Measurements from ENCODE around the gene ODC1. TPM values are rescaled to one million over a fixed set of nuclear protein-coding genes. Genes with fewer than 3 reads are reported as not detected.

The ODC1 gene
- total and polyA plus RNA-seq, 2 experiments from 2014 or later = 23.3 to 70.3 TPM

DNA sequence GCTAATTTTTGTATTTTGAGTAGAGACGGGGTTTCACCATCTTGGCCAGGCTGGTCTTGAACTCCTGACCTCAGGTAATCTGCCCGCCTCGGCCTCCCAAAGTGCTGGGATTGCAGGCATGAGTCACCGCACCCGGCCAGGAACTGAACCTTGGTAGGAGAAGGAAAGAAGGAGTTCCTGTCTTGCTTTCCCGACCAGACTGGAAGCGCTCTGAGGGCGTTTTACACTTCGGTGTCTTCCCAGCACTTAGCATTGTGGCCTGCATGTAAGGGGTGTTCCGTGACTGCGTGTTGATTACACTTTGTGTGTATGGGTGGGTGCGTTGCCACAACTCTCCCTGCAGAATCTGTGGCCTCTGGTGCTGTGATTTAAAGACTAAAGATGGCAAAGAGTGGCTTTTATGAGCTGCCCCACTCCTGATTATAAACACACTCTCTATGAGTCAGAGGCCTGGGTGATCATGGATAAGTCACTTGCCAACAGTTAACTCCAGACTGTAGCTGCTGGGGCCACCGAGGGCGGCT, 46.0 kb downstream of the ODC1 start:
- H3K4me1 ChIP-seq (ENCODE audit: insufficient read depth) = no peaks in the 10 kb centered on the region
- no peaks in the 10 kb centered on the region for H4K20me1 ChIP-seq (replicated peaks; ENCODE audit: insufficient read depth)
- H3K27ac ChIP-seq (ENCODE audit: low read depth) = no peak overlapping the region
- H3K79me2 ChIP-seq (replicated peaks; ENCODE audit: insufficient read depth) = no peaks in the 10 kb centered on the region
- no peaks in the 10 kb centered on the region for H3K9me2 ChIP-seq (ENCODE audit: insufficient read depth)
- no peak overlapping the region for H3K4me3 Mint-ChIP-seq
- peaks cover 14% of the 10 kb centered on the region for H3K36me3 Mint-ChIP-seq (ENCODE audit: low read depth)
- H3F3A ChIP-seq (replicated peaks; ENCODE audit: low read depth) = no peaks in the 10 kb centered on the region
- no peaks in the 10 kb centered on the region for H3K36me3 ChIP-seq (ENCODE audit: insufficient read depth)
- ATAC-seq (no peak), DNase-seq (ENCODE audit: low spot score) (no peak)
- H3K4me2 ChIP-seq = no peak overlapping the region
- peaks cover 9% of the 10 kb centered on the region; the same call in 2 of the 3 replicates for H3K9me3 Mint-ChIP-seq
- peaks cover 8% of the 10 kb centered on the region for H3K27me3 Mint-ChIP-seq (ENCODE audit: insufficient read depth, low read depth, poor library complexity)
- H3K4me3 ChIP-seq = no peak overlapping the region
- no peaks in the 10 kb centered on the region for H3K27me3 ChIP-seq (ENCODE audit: insufficient read depth)
- H3K27ac Mint-ChIP-seq = no peak overlapping the region
- TF ChIP-seq, protein P1, sequence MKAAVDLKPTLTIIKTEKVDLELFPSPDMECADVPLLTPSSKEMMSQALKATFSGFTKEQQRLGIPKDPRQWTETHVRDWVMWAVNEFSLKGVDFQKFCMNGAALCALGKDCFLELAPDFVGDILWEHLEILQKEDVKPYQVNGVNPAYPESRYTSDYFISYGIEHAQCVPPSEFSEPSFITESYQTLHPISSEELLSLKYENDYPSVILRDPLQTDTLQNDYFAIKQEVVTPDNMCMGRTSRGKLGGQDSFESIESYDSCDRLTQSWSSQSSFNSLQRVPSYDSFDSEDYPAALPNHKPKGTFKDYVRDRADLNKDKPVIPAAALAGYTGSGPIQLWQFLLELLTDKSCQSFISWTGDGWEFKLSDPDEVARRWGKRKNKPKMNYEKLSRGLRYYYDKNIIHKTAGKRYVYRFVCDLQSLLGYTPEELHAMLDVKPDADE (IDR thresholded peaks at IDR 0.05) = no peak
- H3K4me1 Mint-ChIP-seq = peaks cover 4% of the 10 kb centered on the region; the same call in 2 of the 3 replicates
- H2AFZ ChIP-seq = no peak overlapping the region

DNA sequence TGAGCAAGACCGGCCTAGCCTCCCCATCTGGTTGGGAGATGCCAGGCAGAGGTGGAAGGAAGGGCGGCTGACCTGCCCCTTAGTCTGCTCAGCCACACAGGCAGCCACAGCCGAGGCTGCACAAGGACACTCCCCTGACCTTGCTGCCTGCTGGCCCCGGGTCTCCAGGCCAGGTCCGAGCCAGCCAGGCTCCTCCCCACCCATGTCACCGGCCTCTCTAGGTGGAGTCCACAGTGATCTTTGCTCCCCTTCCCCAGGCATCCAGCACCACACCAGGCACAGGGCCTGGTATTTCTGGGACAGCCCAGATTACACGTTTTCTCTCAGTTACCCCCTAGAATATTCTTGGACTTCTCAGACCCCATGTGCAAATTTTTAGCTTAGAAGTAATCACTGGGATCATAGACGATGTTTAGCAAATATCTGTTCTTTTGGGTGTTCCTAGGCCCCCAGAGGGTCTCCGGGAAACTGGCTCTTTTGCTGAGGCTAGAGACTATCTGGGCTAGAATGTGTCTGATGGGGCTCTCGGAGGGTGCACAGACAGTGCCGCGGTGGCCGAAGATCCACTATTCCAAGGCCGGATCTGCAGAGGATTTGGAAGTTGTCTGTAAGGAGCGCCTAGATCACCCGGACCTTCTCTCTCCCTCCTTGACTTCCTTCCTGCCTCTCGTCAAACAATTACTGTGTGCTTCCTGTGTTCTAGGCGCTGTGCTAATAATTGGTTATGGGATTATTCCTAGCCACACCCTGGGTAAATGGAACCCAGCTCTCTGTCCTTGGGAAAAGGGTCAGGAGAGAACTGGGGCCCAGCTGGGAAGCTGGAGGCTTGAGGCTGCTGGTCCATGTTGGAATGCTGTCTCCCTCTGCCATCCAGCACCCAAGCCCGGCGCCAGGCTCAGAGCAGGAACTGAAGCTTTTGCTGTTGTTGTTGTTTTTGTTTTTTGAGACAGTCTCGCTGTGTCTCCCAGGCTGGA, 46.9 kb downstream of the ODC1 start:
- ATAC-seq = no peak
- no peak overlapping the region for H3K27ac Mint-ChIP-seq
- peaks cover 4% of the 10 kb centered on the region; the same call in 2 of the 3 replicates for H3K4me1 Mint-ChIP-seq
- TF ChIP-seq POLR2AphosphoS5 (IDR thresholded peaks at IDR 0.05; ENCODE audit: low read depth) (no peak), JUNB (IDR thresholded peaks at IDR 0.05; ENCODE audit: unreplicated experiment) (no peak), NANOG (IDR thresholded peaks at IDR 0.05; ENCODE audit: borderline replicate concordance) (no peak), STAT1 (IDR thresholded peaks at IDR 0.05; ENCODE audit: unreplicated experiment) (no peak), EZH2phosphoT487 (IDR thresholded peaks at IDR 0.05; ENCODE audit: unreplicated experiment) (no peak), ZNF331 (CRISPR knock-in tag; IDR thresholded peaks at IDR 0.05; ENCODE audit: low read depth) (no peak)
- TF ChIP-seq, protein P2, sequence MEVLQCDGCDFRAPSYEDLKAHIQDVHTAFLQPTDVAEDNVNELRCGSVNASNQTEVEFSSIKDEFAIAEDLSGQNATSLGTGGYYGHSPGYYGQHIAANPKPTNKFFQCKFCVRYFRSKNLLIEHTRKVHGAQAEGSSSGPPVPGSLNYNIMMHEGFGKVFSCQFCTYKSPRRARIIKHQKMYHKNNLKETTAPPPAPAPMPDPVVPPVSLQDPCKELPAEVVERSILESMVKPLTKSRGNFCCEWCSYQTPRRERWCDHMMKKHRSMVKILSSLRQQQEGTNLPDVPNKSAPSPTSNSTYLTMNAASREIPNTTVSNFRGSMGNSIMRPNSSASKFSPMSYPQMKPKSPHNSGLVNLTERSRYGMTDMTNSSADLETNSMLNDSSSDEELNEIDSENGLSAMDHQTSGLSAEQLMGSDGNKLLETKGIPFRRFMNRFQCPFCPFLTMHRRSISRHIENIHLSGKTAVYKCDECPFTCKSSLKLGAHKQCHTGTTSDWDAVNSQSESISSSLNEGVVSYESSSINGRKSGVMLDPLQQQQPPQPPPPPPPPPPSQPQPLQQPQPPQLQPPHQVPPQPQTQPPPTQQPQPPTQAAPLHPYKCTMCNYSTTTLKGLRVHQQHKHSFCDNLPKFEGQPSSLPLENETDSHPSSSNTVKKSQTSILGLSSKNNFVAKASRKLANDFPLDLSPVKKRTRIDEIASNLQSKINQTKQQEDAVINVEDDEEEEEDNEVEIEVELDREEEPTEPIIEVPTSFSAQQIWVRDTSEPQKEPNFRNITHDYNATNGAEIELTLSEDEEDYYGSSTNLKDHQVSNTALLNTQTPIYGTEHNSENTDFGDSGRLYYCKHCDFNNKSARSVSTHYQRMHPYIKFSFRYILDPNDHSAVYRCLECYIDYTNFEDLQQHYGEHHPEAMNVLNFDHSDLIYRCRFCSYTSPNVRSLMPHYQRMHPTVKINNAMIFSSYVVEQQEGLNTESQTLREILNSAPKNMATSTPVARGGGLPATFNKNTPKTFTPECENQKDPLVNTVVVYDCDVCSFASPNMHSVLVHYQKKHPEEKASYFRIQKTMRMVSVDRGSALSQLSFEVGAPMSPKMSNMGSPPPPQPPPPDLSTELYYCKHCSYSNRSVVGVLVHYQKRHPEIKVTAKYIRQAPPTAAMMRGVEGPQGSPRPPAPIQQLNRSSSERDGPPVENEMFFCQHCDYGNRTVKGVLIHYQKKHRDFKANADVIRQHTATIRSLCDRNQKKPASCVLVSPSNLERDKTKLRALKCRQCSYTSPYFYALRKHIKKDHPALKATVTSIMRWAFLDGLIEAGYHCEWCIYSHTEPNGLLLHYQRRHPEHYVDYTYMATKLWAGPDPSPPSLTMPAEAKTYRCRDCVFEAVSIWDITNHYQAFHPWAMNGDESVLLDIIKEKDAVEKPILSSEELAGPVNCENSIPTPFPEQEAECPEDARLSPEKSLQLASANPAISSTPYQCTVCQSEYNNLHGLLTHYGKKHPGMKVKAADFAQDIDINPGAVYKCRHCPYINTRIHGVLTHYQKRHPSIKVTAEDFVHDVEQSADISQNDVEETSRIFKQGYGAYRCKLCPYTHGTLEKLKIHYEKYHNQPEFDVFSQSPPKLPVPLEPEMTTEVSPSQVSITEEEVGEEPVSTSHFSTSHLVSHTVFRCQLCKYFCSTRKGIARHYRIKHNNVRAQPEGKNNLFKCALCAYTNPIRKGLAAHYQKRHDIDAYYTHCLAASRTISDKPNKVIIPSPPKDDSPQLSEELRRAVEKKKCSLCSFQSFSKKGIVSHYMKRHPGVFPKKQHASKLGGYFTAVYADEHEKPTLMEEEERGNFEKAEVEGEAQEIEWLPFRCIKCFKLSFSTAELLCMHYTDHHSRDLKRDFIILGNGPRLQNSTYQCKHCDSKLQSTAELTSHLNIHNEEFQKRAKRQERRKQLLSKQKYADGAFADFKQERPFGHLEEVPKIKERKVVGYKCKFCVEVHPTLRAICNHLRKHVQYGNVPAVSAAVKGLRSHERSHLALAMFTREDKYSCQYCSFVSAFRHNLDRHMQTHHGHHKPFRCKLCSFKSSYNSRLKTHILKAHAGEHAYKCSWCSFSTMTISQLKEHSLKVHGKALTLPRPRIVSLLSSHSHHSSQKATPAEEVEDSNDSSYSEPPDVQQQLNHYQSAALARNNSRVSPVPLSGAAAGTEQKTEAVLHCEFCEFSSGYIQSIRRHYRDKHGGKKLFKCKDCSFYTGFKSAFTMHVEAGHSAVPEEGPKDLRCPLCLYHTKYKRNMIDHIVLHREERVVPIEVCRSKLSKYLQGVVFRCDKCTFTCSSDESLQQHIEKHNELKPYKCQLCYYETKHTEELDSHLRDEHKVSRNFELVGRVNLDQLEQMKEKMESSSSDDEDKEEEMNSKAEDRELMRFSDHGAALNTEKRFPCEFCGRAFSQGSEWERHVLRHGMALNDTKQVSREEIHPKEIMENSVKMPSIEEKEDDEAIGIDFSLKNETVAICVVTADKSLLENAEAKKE (CRISPR knock-in tag; IDR thresholded peaks at IDR 0.05) = no peak
- TF ChIP-seq, protein P3, sequence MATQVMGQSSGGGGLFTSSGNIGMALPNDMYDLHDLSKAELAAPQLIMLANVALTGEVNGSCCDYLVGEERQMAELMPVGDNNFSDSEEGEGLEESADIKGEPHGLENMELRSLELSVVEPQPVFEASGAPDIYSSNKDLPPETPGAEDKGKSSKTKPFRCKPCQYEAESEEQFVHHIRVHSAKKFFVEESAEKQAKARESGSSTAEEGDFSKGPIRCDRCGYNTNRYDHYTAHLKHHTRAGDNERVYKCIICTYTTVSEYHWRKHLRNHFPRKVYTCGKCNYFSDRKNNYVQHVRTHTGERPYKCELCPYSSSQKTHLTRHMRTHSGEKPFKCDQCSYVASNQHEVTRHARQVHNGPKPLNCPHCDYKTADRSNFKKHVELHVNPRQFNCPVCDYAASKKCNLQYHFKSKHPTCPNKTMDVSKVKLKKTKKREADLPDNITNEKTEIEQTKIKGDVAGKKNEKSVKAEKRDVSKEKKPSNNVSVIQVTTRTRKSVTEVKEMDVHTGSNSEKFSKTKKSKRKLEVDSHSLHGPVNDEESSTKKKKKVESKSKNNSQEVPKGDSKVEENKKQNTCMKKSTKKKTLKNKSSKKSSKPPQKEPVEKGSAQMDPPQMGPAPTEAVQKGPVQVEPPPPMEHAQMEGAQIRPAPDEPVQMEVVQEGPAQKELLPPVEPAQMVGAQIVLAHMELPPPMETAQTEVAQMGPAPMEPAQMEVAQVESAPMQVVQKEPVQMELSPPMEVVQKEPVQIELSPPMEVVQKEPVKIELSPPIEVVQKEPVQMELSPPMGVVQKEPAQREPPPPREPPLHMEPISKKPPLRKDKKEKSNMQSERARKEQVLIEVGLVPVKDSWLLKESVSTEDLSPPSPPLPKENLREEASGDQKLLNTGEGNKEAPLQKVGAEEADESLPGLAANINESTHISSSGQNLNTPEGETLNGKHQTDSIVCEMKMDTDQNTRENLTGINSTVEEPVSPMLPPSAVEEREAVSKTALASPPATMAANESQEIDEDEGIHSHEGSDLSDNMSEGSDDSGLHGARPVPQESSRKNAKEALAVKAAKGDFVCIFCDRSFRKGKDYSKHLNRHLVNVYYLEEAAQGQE (IDR thresholded peaks at IDR 0.05; ENCODE audit: unreplicated experiment) = no peak

More for the DNA sequence above, 46.9 kb downstream of the ODC1 start:
- no peaks in the 10 kb centered on the region for H4K20me1 ChIP-seq (replicated peaks; ENCODE audit: insufficient read depth)
- Mint-ChIP-seq H3K9me3 (peaks cover 9% of the 10 kb centered on the region; the same call in 2 of the 3 replicates), H3K27me3 (ENCODE audit: insufficient read depth, low read depth, poor library complexity) (peaks cover 8% of the 10 kb centered on the region), H3K4me3 (no peak overlapping the region), H3K36me3 (ENCODE audit: low read depth) (peaks cover 14% of the 10 kb centered on the region)
- no peaks in the 10 kb centered on the region for H3K9me2 ChIP-seq (ENCODE audit: insufficient read depth)
- H3K27ac ChIP-seq (ENCODE audit: low read depth) = no peak overlapping the region
- no peak overlapping the region for H3K4me3 ChIP-seq
- no peak overlapping the region for H2AFZ ChIP-seq
- DNase-seq (ENCODE audit: low spot score) = no peak
- no peak overlapping the region for H3K4me2 ChIP-seq
- H3F3A ChIP-seq (replicated peaks; ENCODE audit: low read depth) = no peaks in the 10 kb centered on the region
- no peaks in the 10 kb centered on the region for H3K36me3 ChIP-seq (ENCODE audit: insufficient read depth)
- no peaks in the 10 kb centered on the region for H3K27me3 ChIP-seq (ENCODE audit: insufficient read depth)
- no peaks in the 10 kb centered on the region for H3K79me2 ChIP-seq (replicated peaks; ENCODE audit: insufficient read depth)
- no peaks in the 10 kb centered on the region for H3K4me1 ChIP-seq (ENCODE audit: insufficient read depth)
